8988T (cell line): Measurements from ENCODE around the gene ACOT7.
A peak's percentile ranks its signal among the peaks of the same experiment; 100 is the strongest.

ENCODE experiments used
- DNase-seq: peaks from one replicate; pipeline ENCODE4 v3.0.0; 2011

The ACOT7 gene

GRCh38 chr1:6424000-6424565, 30.5 kb upstream of the ACOT7 start:
- DNase-seq: no peak

- peak; percentile 92 for DNase-seq
Measured at GRCh38 chr1:6423321-6423999, 29.9 kb upstream of the ACOT7 start.

GRCh38 chr1:6421266-6421665, 27.7 kb upstream of the ACOT7 start:
- DNase-seq: no peak

- no peak for DNase-seq
Measured at GRCh38 chr1:6420454-6421042, 27.0 kb upstream of the ACOT7 start.

- DNase-seq: peak; percentile 94
Measured at GRCh38 chr1:6419804-6420453, 26.4 kb upstream of the ACOT7 start, which contains the start of gene HES2. HES2 (minus strand) TSS chr1:6419919; CDS start chr1:6419820, 99 bp downstream.

- peak; percentile 78 for DNase-seq
Measured at GRCh38 chr1:6419397-6419803, 25.8 kb upstream of the ACOT7 start.

- DNase-seq: no peak
Measured at GRCh38 chr1:6418668-6419396, 25.3 kb upstream of the ACOT7 start.

GRCh38 chr1:6417961-6418667, 24.5 kb upstream of the ACOT7 start:
- no peak for DNase-seq

- no peak for DNase-seq
Measured at GRCh38 chr1:6416906-6417305, 23.3 kb upstream of the ACOT7 start.

- DNase-seq: no peak
Measured at GRCh38 chr1:6416295-6416656, 22.7 kb upstream of the ACOT7 start.

GRCh38 chr1:6414881-6415626, 21.5 kb upstream of the ACOT7 start:
- no peak for DNase-seq

GRCh38 chr1:6414443-6414844, 20.9 kb upstream of the ACOT7 start:
- peak; percentile 65 for DNase-seq

- DNase-seq: no peak
Measured at GRCh38 chr1:6412896-6413295, 19.3 kb upstream of the ACOT7 start.

- no peak for DNase-seq
Measured at GRCh38 chr1:6410248-6410893, 16.8 kb upstream of the ACOT7 start.

- no peak for DNase-seq
Measured at GRCh38 chr1:6409733-6410132, 16.2 kb upstream of the ACOT7 start.

GRCh38 chr1:6409053-6409452, 15.5 kb upstream of the ACOT7 start:
- no peak for DNase-seq

GRCh38 chr1:6408023-6408422, 14.5 kb upstream of the ACOT7 start:
- no peak for DNase-seq

GRCh38 chr1:6401673-6402072, 8.1 kb upstream of the ACOT7 start:
- DNase-seq: no peak

- no peak for DNase-seq
Measured at GRCh38 chr1:6399294-6399693, 5.7 kb upstream of the ACOT7 start.

- DNase-seq: no peak
Measured at GRCh38 chr1:6397844-6398441, 4.4 kb upstream of the ACOT7 start.

- peak; percentile 30 for DNase-seq
Measured at GRCh38 chr1:6396998-6397397, 3.4 kb upstream of the ACOT7 start.
